ENCODE data around the gene HIPK2.

DNA sequence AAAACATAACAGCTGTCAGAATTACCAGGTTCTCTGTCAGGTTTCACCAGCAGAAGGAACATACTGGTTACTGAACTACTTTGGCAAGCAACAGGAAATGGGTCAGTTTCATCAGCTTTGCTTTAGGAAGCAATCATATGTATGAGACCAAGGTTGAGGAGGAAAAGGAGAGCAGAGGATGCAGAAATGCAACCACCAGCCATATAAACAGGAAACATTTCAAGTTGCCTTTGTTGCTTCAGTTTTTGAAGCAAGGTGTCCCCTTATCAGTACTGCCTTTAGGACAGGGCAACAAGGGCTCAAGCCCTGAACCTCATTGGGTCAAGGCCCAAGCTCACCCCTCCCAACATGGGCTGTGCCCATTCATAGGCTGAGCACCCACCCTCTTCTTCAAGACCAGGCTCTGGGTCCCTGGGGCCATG, 10.2 kb downstream of the HIPK2 start:
- TF ChIP-seq POLR2AphosphoS5 (IDR thresholded peaks at IDR 0.05; ENCODE audit: low read length) (peak; percentile 38; the same call in 1 of the 2 replicates), CEBPB (IDR thresholded peaks at IDR 0.05; ENCODE audit: borderline replicate concordance in 1 of 2, low read depth in 2 of 2, low read length in 2 of 2) (no peak), KDM1A (IDR thresholded peaks at IDR 0.05; ENCODE audit: borderline replicate concordance) (no peak), EZH2 (IDR thresholded peaks at IDR 0.05; ENCODE audit: borderline replicate concordance, control insufficient read depth, low read depth, low read length) (no peak), JUND (IDR thresholded peaks at IDR 0.05; ENCODE audit: low read depth, low read length) (no peak), POLR2A (IDR thresholded peaks at IDR 0.05; ENCODE audit: low read depth, low read length) (no peak), ZNF217 (IDR thresholded peaks at IDR 0.05) (no peak), EP300 (IDR thresholded peaks at IDR 0.05; ENCODE audit: borderline replicate concordance in 1 of 2, control insufficient read depth in 1 of 2, low read depth in 2 of 2, low read length in 2 of 2) (no peak), HCFC1 (IDR thresholded peaks at IDR 0.05; ENCODE audit: low read length) (no peak), RFX5 (IDR thresholded peaks at IDR 0.05; ENCODE audit: low read depth, low read length) (no peak)
- TF ChIP-seq, protein P1, sequence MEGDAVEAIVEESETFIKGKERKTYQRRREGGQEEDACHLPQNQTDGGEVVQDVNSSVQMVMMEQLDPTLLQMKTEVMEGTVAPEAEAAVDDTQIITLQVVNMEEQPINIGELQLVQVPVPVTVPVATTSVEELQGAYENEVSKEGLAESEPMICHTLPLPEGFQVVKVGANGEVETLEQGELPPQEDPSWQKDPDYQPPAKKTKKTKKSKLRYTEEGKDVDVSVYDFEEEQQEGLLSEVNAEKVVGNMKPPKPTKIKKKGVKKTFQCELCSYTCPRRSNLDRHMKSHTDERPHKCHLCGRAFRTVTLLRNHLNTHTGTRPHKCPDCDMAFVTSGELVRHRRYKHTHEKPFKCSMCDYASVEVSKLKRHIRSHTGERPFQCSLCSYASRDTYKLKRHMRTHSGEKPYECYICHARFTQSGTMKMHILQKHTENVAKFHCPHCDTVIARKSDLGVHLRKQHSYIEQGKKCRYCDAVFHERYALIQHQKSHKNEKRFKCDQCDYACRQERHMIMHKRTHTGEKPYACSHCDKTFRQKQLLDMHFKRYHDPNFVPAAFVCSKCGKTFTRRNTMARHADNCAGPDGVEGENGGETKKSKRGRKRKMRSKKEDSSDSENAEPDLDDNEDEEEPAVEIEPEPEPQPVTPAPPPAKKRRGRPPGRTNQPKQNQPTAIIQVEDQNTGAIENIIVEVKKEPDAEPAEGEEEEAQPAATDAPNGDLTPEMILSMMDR (IDR thresholded peaks at IDR 0.05 in 2 of 3, conservative IDR thresholded peaks at IDR 0.05 in 1 of 3; ENCODE audit: control insufficient read depth in 2 of 3, extremely low read depth in 1 of 3, insufficient read depth in 1 of 3, low read depth in 3 of 3, low read length in 3 of 3), result no peak
- TF ChIP-seq, protein P2, sequence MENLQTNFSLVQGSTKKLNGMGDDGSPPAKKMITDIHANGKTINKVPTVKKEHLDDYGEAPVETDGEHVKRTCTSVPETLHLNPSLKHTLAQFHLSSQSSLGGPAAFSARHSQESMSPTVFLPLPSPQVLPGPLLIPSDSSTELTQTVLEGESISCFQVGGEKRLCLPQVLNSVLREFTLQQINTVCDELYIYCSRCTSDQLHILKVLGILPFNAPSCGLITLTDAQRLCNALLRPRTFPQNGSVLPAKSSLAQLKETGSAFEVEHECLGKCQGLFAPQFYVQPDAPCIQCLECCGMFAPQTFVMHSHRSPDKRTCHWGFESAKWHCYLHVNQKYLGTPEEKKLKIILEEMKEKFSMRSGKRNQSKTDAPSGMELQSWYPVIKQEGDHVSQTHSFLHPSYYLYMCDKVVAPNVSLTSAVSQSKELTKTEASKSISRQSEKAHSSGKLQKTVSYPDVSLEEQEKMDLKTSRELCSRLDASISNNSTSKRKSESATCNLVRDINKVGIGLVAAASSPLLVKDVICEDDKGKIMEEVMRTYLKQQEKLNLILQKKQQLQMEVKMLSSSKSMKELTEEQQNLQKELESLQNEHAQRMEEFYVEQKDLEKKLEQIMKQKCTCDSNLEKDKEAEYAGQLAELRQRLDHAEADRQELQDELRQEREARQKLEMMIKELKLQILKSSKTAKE (IDR thresholded peaks at IDR 0.05; ENCODE audit: low read depth, poor library complexity, severe bottlenecking), result no peak
- TF ChIP-seq, protein P3, sequence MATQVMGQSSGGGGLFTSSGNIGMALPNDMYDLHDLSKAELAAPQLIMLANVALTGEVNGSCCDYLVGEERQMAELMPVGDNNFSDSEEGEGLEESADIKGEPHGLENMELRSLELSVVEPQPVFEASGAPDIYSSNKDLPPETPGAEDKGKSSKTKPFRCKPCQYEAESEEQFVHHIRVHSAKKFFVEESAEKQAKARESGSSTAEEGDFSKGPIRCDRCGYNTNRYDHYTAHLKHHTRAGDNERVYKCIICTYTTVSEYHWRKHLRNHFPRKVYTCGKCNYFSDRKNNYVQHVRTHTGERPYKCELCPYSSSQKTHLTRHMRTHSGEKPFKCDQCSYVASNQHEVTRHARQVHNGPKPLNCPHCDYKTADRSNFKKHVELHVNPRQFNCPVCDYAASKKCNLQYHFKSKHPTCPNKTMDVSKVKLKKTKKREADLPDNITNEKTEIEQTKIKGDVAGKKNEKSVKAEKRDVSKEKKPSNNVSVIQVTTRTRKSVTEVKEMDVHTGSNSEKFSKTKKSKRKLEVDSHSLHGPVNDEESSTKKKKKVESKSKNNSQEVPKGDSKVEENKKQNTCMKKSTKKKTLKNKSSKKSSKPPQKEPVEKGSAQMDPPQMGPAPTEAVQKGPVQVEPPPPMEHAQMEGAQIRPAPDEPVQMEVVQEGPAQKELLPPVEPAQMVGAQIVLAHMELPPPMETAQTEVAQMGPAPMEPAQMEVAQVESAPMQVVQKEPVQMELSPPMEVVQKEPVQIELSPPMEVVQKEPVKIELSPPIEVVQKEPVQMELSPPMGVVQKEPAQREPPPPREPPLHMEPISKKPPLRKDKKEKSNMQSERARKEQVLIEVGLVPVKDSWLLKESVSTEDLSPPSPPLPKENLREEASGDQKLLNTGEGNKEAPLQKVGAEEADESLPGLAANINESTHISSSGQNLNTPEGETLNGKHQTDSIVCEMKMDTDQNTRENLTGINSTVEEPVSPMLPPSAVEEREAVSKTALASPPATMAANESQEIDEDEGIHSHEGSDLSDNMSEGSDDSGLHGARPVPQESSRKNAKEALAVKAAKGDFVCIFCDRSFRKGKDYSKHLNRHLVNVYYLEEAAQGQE (IDR thresholded peaks at IDR 0.05; ENCODE audit: low read depth, low read length), result no peak
- TF ChIP-seq, protein P4, sequence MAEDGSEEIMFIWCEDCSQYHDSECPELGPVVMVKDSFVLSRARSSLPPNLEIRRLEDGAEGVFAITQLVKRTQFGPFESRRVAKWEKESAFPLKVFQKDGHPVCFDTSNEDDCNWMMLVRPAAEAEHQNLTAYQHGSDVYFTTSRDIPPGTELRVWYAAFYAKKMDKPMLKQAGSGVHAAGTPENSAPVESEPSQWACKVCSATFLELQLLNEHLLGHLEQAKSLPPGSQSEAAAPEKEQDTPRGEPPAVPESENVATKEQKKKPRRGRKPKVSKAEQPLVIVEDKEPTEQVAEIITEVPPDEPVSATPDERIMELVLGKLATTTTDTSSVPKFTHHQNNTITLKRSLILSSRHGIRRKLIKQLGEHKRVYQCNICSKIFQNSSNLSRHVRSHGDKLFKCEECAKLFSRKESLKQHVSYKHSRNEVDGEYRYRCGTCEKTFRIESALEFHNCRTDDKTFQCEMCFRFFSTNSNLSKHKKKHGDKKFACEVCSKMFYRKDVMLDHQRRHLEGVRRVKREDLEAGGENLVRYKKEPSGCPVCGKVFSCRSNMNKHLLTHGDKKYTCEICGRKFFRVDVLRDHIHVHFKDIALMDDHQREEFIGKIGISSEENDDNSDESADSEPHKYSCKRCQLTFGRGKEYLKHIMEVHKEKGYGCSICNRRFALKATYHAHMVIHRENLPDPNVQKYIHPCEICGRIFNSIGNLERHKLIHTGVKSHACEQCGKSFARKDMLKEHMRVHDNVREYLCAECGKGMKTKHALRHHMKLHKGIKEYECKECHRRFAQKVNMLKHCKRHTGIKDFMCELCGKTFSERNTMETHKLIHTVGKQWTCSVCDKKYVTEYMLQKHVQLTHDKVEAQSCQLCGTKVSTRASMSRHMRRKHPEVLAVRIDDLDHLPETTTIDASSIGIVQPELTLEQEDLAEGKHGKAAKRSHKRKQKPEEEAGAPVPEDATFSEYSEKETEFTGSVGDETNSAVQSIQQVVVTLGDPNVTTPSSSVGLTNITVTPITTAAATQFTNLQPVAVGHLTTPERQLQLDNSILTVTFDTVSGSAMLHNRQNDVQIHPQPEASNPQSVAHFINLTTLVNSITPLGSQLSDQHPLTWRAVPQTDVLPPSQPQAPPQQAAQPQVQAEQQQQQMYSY (CRISPR knock-in tag; IDR thresholded peaks at IDR 0.05), result no peak

Data from GM12878 (cell line).